Measurements from ENCODE around the gene RABL6.

Gene RABL6

DNA sequence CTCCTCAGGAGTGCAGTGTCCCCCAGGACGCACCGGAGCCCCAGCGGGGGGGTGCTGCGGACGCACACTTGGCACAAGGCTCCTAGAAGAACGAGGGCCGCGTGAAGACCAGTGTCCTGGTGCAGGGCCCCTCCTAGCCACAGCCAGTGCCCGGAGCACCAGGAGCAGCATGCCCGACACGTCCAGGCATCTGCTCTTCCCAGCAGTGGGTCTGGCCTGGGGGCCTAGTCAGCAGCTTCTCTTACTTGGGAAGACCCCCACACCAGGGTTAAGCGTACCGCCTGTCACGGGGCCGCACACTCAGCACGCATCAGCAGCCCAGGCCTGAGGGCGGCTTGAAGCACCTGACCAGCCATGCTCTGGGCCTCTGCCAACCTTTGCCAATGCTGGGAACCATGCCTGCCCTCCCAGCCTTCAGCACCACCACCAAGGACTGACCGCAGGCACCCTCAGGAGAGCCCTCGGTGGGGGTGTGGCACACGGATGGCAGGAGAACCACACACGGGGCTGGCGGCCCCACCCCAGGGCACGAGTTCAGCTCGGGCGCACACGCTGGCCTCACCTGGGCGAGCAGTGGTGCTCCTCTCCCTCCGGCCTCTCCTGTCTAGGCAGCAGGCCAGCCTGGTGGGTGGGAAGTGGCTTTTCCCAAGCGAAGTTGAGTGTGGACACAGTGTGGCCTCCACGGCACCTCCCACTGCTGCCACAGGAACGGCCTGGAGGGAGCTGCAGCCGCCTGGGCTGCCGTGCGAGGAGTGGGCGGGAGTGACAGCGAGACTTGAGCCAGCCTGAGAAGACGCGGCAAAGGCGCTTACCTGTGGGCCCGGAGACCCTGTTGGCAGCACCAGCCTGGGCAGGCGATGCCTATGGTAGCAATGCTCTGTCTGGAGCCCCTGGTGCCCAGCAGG is 22.5 kb downstream of the RABL6 start:
- DNase-seq (ENCODE audit: low read depth in 1 of 2, low spot score in 1 of 2): no peak
- Histone ChIP-seq H3K27me3 (ENCODE audit: insufficient read depth, poor library complexity, severe bottlenecking) (no peaks in the 10 kb centered on the region), H3K4me3 (replicated peaks; ENCODE audit: insufficient read depth, low read length) (no peak overlapping the region), H3K27ac (replicated peaks) (peak overlapping the region; percentile 64)
- TF ChIP-seq, protein P1, sequence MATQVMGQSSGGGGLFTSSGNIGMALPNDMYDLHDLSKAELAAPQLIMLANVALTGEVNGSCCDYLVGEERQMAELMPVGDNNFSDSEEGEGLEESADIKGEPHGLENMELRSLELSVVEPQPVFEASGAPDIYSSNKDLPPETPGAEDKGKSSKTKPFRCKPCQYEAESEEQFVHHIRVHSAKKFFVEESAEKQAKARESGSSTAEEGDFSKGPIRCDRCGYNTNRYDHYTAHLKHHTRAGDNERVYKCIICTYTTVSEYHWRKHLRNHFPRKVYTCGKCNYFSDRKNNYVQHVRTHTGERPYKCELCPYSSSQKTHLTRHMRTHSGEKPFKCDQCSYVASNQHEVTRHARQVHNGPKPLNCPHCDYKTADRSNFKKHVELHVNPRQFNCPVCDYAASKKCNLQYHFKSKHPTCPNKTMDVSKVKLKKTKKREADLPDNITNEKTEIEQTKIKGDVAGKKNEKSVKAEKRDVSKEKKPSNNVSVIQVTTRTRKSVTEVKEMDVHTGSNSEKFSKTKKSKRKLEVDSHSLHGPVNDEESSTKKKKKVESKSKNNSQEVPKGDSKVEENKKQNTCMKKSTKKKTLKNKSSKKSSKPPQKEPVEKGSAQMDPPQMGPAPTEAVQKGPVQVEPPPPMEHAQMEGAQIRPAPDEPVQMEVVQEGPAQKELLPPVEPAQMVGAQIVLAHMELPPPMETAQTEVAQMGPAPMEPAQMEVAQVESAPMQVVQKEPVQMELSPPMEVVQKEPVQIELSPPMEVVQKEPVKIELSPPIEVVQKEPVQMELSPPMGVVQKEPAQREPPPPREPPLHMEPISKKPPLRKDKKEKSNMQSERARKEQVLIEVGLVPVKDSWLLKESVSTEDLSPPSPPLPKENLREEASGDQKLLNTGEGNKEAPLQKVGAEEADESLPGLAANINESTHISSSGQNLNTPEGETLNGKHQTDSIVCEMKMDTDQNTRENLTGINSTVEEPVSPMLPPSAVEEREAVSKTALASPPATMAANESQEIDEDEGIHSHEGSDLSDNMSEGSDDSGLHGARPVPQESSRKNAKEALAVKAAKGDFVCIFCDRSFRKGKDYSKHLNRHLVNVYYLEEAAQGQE (IDR thresholded peaks at IDR 0.05; ENCODE audit: insufficient replicate concordance, low read depth): no peak
- TF ChIP-seq SPI1 (IDR thresholded peaks at IDR 0.05; ENCODE audit: borderline replicate concordance, low read depth): no peak
- no peak for TF ChIP-seq POLR2AphosphoS5 (IDR thresholded peaks at IDR 0.05; ENCODE audit: low read depth)
- TF ChIP-seq GABPA (IDR thresholded peaks at IDR 0.05; ENCODE audit: low read depth): no peak
- TF ChIP-seq, protein P2, sequence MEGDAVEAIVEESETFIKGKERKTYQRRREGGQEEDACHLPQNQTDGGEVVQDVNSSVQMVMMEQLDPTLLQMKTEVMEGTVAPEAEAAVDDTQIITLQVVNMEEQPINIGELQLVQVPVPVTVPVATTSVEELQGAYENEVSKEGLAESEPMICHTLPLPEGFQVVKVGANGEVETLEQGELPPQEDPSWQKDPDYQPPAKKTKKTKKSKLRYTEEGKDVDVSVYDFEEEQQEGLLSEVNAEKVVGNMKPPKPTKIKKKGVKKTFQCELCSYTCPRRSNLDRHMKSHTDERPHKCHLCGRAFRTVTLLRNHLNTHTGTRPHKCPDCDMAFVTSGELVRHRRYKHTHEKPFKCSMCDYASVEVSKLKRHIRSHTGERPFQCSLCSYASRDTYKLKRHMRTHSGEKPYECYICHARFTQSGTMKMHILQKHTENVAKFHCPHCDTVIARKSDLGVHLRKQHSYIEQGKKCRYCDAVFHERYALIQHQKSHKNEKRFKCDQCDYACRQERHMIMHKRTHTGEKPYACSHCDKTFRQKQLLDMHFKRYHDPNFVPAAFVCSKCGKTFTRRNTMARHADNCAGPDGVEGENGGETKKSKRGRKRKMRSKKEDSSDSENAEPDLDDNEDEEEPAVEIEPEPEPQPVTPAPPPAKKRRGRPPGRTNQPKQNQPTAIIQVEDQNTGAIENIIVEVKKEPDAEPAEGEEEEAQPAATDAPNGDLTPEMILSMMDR (IDR thresholded peaks at IDR 0.05; ENCODE audit: insufficient read depth, low read length): no peak

DNA sequence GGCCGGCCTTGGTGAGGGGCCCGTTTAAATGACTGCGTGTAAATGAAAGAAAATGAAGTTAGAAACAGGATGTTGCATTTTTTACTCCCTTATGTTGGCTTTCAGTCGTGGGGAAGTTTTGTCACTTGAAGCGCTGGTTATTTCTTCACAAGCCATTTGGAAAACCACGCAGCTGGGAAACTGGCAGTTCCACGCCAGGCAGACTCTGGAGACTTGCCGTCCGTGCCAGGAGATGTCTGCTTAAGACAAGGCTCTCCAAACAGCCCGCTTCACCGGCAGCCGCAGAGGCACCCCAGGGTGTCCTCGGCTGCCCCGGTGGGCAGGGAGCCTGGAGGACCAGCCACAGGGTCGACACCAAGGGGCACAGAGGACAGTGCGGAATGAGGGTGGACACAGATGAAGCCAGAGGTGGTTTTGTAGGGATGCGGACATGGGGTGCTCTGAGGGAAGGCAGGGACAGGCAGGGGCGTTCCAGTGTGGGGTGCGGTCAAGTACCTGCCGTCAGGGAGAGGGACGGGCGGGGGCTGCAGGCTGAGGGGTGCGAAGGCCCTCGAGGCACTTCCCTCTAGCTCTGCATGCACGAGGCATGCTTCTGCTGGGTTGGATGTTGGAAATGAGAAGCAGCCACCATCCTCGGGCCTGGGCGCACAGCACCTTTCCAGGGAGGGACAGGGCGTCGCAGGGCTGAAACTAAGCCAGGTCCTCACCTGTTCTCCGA is 23.4 kb downstream of the RABL6 start:
- no peaks in the 10 kb centered on the region for H3K27me3 ChIP-seq (ENCODE audit: insufficient read depth, poor library complexity, severe bottlenecking)

DNA sequence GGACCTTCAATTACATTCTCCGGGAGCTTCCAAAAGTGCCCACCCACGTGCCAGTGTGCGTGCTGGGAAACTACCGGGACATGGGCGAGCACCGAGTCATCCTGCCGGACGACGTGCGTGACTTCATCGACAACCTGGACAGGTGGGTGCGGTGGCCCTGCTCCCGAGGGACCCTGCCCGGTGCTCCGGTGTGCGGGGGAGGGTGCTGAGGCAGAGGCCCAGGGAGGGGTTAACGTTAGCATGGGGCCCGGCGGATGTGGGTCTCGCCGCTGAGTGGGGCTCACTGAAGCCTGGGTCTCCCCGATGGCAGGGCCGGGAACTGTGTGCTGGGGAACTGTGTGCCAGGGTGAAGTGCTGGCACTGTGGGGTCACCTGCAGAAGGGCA is 24.0 kb downstream of the RABL6 start:
- DNase-seq (ENCODE audit: low read depth in 1 of 2, low spot score in 1 of 2): no peak
- no peaks in the 10 kb centered on the region for H3K27me3 ChIP-seq (ENCODE audit: insufficient read depth, poor library complexity, severe bottlenecking)
- TF ChIP-seq, protein P1 (IDR thresholded peaks at IDR 0.05; ENCODE audit: insufficient replicate concordance, low read depth): no peak
- TF ChIP-seq GABPA (IDR thresholded peaks at IDR 0.05; ENCODE audit: low read depth): no peak
- TF ChIP-seq POLR2AphosphoS5 (IDR thresholded peaks at IDR 0.05; ENCODE audit: low read depth): no peak
- TF ChIP-seq, protein P2 (IDR thresholded peaks at IDR 0.05; ENCODE audit: insufficient read depth, low read length): no peak
- TF ChIP-seq SPI1 (IDR thresholded peaks at IDR 0.05; ENCODE audit: borderline replicate concordance, low read depth): no peak
- H3K27ac ChIP-seq (replicated peaks): peak overlapping the region; percentile 64
- H3K4me3 ChIP-seq (replicated peaks; ENCODE audit: insufficient read depth, low read length): no peak overlapping the region

More for the DNA sequence above, 23.4 kb downstream of the RABL6 start:
- DNase-seq (ENCODE audit: low read depth in 1 of 2, low spot score in 1 of 2): peak in 1 of 2 experiments; percentile 51
- TF ChIP-seq POLR2AphosphoS5 (IDR thresholded peaks at IDR 0.05; ENCODE audit: low read depth) (no peak), SPI1 (IDR thresholded peaks at IDR 0.05; ENCODE audit: borderline replicate concordance, low read depth) (no peak)
- TF ChIP-seq, protein P1 (IDR thresholded peaks at IDR 0.05; ENCODE audit: insufficient replicate concordance, low read depth): no peak
- H3K4me3 ChIP-seq (replicated peaks; ENCODE audit: insufficient read depth, low read length): no peak overlapping the region
- H3K27ac ChIP-seq (replicated peaks): peak overlapping the region; percentile 64
